Measurements from ENCODE around the gene MPV17. TPM values are rescaled to one million over a fixed set of nuclear protein-coding genes. Genes with fewer than 3 reads are reported as not detected.

The MPV17 gene
- total RNA-seq, 3 donors from 2014 or later, result 72.8 to 95.1 (median 79.4) TPM

DNA sequence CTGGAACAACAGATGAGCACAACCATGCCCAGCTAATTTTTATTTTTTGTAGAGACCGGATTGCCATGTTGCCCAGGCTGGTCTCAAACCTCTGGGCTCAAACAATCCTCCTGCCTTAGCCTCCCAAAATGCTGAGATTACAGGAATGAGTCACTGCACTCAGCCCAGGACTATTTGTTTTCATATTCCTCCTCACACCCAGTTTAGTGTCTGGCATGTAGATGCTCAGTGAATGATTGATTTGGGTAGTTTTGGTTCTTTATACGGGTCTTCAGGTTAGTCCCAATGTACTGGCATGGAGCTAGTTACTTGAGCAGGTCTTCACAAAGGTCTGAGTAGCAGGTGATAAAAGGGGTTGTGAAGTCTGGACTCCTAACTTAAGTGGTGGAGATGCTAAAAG lies 41.0 kb upstream of the MPV17 start:
- TF ChIP-seq, protein P1, sequence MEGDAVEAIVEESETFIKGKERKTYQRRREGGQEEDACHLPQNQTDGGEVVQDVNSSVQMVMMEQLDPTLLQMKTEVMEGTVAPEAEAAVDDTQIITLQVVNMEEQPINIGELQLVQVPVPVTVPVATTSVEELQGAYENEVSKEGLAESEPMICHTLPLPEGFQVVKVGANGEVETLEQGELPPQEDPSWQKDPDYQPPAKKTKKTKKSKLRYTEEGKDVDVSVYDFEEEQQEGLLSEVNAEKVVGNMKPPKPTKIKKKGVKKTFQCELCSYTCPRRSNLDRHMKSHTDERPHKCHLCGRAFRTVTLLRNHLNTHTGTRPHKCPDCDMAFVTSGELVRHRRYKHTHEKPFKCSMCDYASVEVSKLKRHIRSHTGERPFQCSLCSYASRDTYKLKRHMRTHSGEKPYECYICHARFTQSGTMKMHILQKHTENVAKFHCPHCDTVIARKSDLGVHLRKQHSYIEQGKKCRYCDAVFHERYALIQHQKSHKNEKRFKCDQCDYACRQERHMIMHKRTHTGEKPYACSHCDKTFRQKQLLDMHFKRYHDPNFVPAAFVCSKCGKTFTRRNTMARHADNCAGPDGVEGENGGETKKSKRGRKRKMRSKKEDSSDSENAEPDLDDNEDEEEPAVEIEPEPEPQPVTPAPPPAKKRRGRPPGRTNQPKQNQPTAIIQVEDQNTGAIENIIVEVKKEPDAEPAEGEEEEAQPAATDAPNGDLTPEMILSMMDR (IDR thresholded peaks at IDR 0.05), result no peak
- TF ChIP-seq POLR2A (IDR thresholded peaks at IDR 0.05) (no peak), POLR2AphosphoS5 (IDR thresholded peaks at IDR 0.05) (no peak)
- Histone ChIP-seq H3K4me1 (peaks cover 2 to 4% of the 10 kb centered on the region in 2 donors), H3K27me3 (no peaks in the 10 kb centered on the region), H3K36me3 (peaks cover 12% of the 10 kb centered on the region), H3K9me3 (no peaks in the 10 kb centered on the region), H3K27ac (no peak overlapping the region), H3K4me3 (no peak overlapping the region)
- intact Hi-C loops (cut with DNase I; ENCODE audit: low total_unique reads), result loop anchor here (5.0 kb wide), 1 partner anchor 63 kb away; the partner anchor contains the start of gene NRBP1
- DNase-seq (ENCODE audit: low spot score in 2 of 2), result no peak

DNA sequence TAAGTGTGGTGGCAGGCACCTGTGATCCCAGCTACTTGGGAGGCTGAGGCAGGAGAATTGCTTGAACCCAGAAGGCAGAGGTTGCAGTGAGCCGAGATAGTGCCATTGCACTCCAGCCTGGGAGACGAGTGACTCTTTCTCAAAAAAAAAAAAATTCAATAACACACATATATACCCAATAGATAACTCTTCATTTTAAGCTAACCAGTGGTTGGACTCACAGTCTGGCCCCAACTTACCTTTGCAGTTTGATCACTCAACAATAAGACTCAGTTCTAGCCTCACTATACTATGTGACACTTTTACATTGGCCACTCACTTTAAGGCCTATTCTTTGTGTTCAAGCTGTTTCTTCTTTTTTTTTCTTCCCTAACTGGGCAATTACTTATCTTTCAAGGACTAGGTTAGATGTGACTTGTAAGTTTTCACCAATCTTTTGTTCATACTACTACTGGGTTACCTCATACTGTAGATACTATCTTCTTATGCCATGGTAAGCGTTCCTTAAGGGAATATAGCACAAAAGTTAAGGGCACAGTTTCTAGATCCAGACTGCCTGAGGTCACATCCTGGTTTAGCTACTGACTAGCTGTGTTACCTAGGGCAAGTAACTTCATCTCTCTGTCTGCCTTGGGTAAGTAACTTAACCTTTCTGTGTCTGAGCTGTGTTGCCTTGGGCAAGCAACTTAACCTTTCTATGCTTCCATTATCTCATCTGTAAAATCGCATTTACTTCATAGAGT lies 40.0 kb upstream of the MPV17 start:
- intact Hi-C loops (cut with DNase I; ENCODE audit: low total_unique reads), result loop anchor here (5.0 kb wide), 1 partner anchor 64 kb away; the partner anchor contains the start of gene NRBP1
- H3K9me3 ChIP-seq, result no peaks in the 10 kb centered on the region
- no peak for DNase-seq (ENCODE audit: low spot score in 2 of 2)
- H3K27me3 ChIP-seq, result no peaks in the 10 kb centered on the region
- H3K4me1 ChIP-seq, result no peaks in the 10 kb centered on the region
- H3K27ac ChIP-seq, result no peak overlapping the region
- H3K36me3 ChIP-seq, result peaks cover 12% of the 10 kb centered on the region
- H3K4me3 ChIP-seq, result no peak overlapping the region
- TF ChIP-seq POLR2AphosphoS5 (IDR thresholded peaks at IDR 0.05) (no peak), POLR2A (IDR thresholded peaks at IDR 0.05) (no peak)
- TF ChIP-seq, protein P1 (IDR thresholded peaks at IDR 0.05), result no peak

DNA sequence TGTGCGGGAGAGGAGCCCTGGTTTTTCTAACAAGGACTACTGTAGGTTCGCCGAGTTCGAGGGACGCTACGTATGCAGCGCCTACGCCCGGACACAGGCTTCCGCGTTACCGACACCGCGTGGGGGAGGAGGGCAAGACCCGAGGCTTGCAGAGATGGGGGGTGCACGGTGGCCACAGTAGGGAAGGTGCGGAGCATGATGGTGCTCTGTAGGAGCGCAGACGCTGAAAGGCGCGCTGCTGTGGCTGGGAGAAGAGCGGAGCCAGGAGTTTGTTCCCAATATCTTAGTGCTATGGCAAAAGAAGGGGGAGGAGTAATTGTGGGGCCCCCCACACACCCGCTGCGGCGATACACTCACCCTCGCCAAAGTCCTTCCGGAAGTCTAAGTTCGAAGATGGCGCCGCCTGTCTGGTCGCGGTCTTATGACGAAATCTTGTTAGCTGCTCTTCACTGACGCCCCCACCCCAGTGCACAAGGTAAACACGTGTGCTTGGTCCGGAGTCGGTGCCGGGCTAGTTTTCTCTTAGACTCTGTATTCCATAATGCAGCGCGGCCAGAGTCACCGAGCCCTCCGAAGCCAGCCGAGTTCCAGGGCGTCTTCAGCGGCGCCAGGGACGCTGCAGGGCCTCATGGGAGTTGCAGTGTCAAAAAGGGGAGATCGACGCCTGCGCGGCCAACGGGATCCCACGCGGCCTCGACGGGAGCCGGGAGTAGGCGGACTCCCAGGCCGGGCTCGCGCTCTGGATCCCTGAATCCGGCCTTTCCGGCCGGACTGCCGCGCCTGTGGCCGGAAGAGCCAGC lies 33.7 kb upstream of the MPV17 start, which contains the start of gene GTF3C2:
TSS of gene GTF3C2 (minus strand) at position 383 of the 800 bp plus-strand sequence. CDS start 13,210 bp downstream, outside the sequence.
- peak; percentile 94 to 95 for DNase-seq (ENCODE audit: low spot score in 2 of 2)
- Histone ChIP-seq H3K9me3 (no peaks in the 10 kb centered on the region), H3K27ac (peak within 1 kb of the TSS; percentile 86 to 94), H3K36me3 (no peaks in the 10 kb centered on the region), H3K27me3 (no peaks in the 10 kb centered on the region), H3K4me1 (peaks cover 2 to 9% of the 10 kb centered on the region in 2 donors), H3K4me3 (peak within 1 kb of the TSS; percentile 74 to 81 (median 75))
- TF ChIP-seq POLR2A (IDR thresholded peaks at IDR 0.05), result peak; percentile 40
- TF ChIP-seq, protein P1 (IDR thresholded peaks at IDR 0.05), result no peak
- TF ChIP-seq POLR2AphosphoS5 (IDR thresholded peaks at IDR 0.05), result peak; percentile 65 to 87 (median 80)
- intact Hi-C loops (cut with DNase I; ENCODE audit: low total_unique reads), result no loop called here

DNA sequence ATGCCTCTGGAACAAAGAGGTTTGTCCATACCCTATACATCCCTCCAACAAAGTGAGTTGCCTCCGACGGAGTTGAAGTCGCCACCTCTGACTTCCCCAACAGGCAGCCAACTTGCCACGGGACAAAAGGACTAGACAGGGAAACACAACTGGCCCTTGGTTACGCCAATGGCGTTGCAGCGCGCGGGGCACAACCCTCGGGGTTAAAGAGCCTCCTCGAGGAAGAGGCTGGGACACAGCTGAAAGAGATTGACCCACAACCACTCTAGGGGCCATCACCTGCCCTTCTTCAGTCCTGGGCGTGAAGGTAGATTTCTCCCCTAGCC lies 33.1 kb upstream of the MPV17 start:
- Histone ChIP-seq H3K9me3 (no peaks in the 10 kb centered on the region), H3K4me1 (peaks cover 2 to 9% of the 10 kb centered on the region in 2 donors), H3K27ac (peak overlapping the region; percentile 86 to 94), H3K27me3 (no peaks in the 10 kb centered on the region), H3K4me3 (peak overlapping the region; percentile 74 to 81 (median 75)), H3K36me3 (no peaks in the 10 kb centered on the region)
- no peak for TF ChIP-seq POLR2AphosphoS5 (IDR thresholded peaks at IDR 0.05)
- TF ChIP-seq, protein P1 (IDR thresholded peaks at IDR 0.05), result no peak
- no peak for TF ChIP-seq POLR2A (IDR thresholded peaks at IDR 0.05)
- DNase-seq (ENCODE audit: low spot score in 2 of 2), result peak in 1 of 2 donors; percentile 44
- intact Hi-C loops (cut with DNase I; ENCODE audit: low total_unique reads), result no loop called here

DNA sequence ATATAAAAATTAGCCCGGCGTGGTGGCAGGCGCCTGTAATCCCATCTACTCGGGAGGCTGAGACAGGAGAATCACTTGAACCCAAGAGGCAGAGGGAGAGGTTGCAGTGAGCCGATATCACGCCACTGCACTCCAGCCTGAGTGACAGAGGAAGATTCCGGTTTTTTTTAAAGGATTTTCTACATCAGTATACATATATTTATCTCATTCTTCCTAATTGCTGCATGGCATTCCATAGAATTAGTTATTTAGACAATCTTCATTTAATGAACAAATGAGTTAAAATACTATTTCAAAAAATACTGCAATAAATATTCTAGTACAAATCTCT lies 31.7 kb upstream of the MPV17 start:
- intact Hi-C loops (cut with DNase I; ENCODE audit: low total_unique reads), result no loop called here
- no peak for DNase-seq (ENCODE audit: low spot score in 2 of 2)
- no peaks in the 10 kb centered on the region for H3K9me3 ChIP-seq
- H3K4me3 ChIP-seq, result no peak overlapping the region
- TF ChIP-seq, protein P1 (IDR thresholded peaks at IDR 0.05), result no peak
- no peak for TF ChIP-seq POLR2A (IDR thresholded peaks at IDR 0.05)
- TF ChIP-seq POLR2AphosphoS5 (IDR thresholded peaks at IDR 0.05), result no peak
- H3K27ac ChIP-seq, result no peak overlapping the region
- no peaks in the 10 kb centered on the region for H3K27me3 ChIP-seq
- no peaks in the 10 kb centered on the region for H3K36me3 ChIP-seq
- H3K4me1 ChIP-seq, result peaks cover 2 to 9% of the 10 kb centered on the region in 2 donors

Measured in breast epithelium (tissue), 4 donors.